Hepatocyte (in vitro differentiated cells): ENCODE data around the gene KIR3DL3. TPM values are rescaled to one million over a fixed set of nuclear protein-coding genes. Genes with fewer than 3 reads are reported as not detected.

ENCODE experiments used
- DNase-seq: peaks from one replicate; pipeline ENCODE4 v3.0.0-alpha.2; 2016; ENCODE audit warnings: low spot score
- H2AFZ ChIP-seq: fragments of 200-600 bp; sonication (generic); 2 replicates; pipeline ENCODE4 v1.6.0; 2016; ENCODE audit warnings: antibody characterized with exemption, mild to moderate bottlenecking
- H3K27ac ChIP-seq: fragments of 200-600 bp; sonication (generic); 2 replicates; pipeline ENCODE4 v1.5.1; 2016; ENCODE audit warnings: mild to moderate bottlenecking
- H3K27me3 ChIP-seq: fragments of 200-600 bp; sonication (generic); 2 replicates; pipeline ENCODE4 v1.6.1; 2016
- H3K36me3 ChIP-seq: fragments of 200-600 bp; sonication (generic); replicated peaks from 2 replicates; pipeline ENCODE4 v1.5.1; 2016; ENCODE audit warnings: low read depth; ENCODE audit not compliant: insufficient read depth
- H3K4me1 ChIP-seq: fragments of 200-600 bp; sonication (generic); 2 replicates; pipeline ENCODE4 v1.5.1; 2016; ENCODE audit warnings: mild to moderate bottlenecking, moderate library complexity; ENCODE audit not compliant: insufficient read depth
- H3K4me2 ChIP-seq: fragments of 200-600 bp; sonication (generic); 2 replicates; pipeline ENCODE4 v1.6.0; 2016
- H3K4me3 ChIP-seq: fragments of 200-600 bp; sonication (generic); 2 replicates; pipeline ENCODE4 v1.5.1; 2016; ENCODE audit warnings: mild to moderate bottlenecking
- H3K79me2 ChIP-seq: fragments of 200-600 bp; sonication (generic); 2 replicates; pipeline ENCODE4 v1.6.0; 2017; ENCODE audit warnings: mild to moderate bottlenecking
- H3K9me2 ChIP-seq: fragments of 200-600 bp; sonication (generic); replicated peaks from 2 replicates; pipeline ENCODE4 v1.6.0; 2017; ENCODE audit warnings: mild to moderate bottlenecking; ENCODE audit not compliant: insufficient read depth
- H3K9me3 ChIP-seq: fragments of 200-600 bp; sonication (generic); 2 replicates; pipeline ENCODE4 v1.5.1; 2016; ENCODE audit warnings: low read depth, mild to moderate bottlenecking
- H4K20me1 ChIP-seq: fragments of 200-600 bp; sonication (generic); 2 replicates; pipeline ENCODE4 v1.6.0; 2016; ENCODE audit warnings: mild to moderate bottlenecking; ENCODE audit not compliant: insufficient read depth, poor library complexity, severe bottlenecking
- CTCF ChIP-seq: fragments of 200-600 bp; sonication (generic); IDR thresholded peaks from 2 replicates; pipeline ENCODE4 v1.5.1; 2016; ENCODE audit warnings: antibody characterized with exemption, mild to moderate bottlenecking; ENCODE audit not compliant: poor library complexity
- EZH2 ChIP-seq: fragments of 200-600 bp; sonication (generic); IDR thresholded peaks from 2 replicates; pipeline ENCODE4 v1.6.1; 2016; ENCODE audit warnings: antibody characterized with exemption, mild to moderate bottlenecking, borderline replicate concordance
- EZH2phosphoT487 ChIP-seq: fragments of 200-600 bp; sonication (generic); IDR thresholded peaks from one replicate; pipeline ENCODE4 v1.6.1; 2018; ENCODE audit warnings: antibody characterized with exemption, mild to moderate bottlenecking, low read depth, moderate library complexity; ENCODE audit not compliant: unreplicated experiment, severe bottlenecking
- WGBS: methylation state at CpG from one replicate; pipeline ENCODE4 v1.1.6; 2016; ENCODE audit warnings: low lambda C conversion rate; ENCODE audit errors: missing lambda C conversion rate; 5-methylcytosine and 5-hydroxymethylcytosine counted together
- polyA plus RNA-seq: library from polyadenylated mRNA; unstranded; fragments of >200 nt; fragmentation: Nextera tagmentation; extraction: Ambion mirVana; gene quantifications from 2 replicates; pipeline ENCODE4 v1.2.1, GENCODE V29; 2016
- total RNA-seq: library from RNA; depleted of rRNA; stranded (reverse); fragments of >200 nt; gene quantifications from 2 replicates; pipeline ENCODE4 v1.2.3, GENCODE V29; 2014

KIR3DL3 gene
- total and polyA plus RNA-seq, 2 experiments from 2014 or later = not detected

GRCh38 chr19:54682306-54682856, 41.9 kb upstream of the KIR3DL3 start:
- Histone ChIP-seq H3K4me1 (no peaks in the 10 kb centered on the region), H4K20me1 (no peaks in the 10 kb centered on the region), H3K9me3 (no peaks in the 10 kb centered on the region), H3K27me3 (no peaks in the 10 kb centered on the region), H3K27ac (no peak overlapping the region), H3K4me2 (no peak overlapping the region), H3K36me3 (no peaks in the 10 kb centered on the region), H2AFZ (no peak overlapping the region), H3K4me3 (no peak overlapping the region), H3K9me2 (no peaks in the 10 kb centered on the region), H3K79me2 (no peaks in the 10 kb centered on the region)
- no peak for DNase-seq
- TF ChIP-seq EZH2 (no peak), CTCF (no peak), EZH2phosphoT487 (no peak)
- 61% methylated on average over 7 of the region's 7 CpGs for WGBS

DNA sequence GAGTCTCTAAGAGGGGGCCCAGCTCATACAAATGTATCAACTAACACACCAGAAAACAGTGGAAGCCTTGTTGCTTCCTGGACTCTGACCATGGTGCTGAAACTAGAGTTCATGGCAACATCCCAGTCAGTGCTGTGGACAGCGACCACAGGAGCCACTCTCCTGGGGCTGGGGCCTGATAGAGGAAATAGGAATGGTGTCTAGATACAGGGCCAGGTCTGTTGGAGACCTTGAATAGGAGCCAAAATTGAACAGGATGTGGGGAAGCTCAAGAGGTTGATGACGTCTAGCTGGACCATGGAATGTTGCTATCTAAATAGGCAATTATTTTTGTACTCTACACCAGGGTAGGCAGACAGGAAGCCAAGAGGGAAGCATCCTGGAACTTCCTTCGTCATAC, 39.7 kb upstream of the KIR3DL3 start:
- no peak for DNase-seq
- Histone ChIP-seq H3K4me2 (no peak overlapping the region), H3K4me3 (no peak overlapping the region), H3K9me3 (no peaks in the 10 kb centered on the region), H4K20me1 (no peaks in the 10 kb centered on the region), H3K9me2 (no peaks in the 10 kb centered on the region), H3K4me1 (no peaks in the 10 kb centered on the region), H3K79me2 (no peaks in the 10 kb centered on the region), H2AFZ (no peak overlapping the region), H3K27me3 (no peaks in the 10 kb centered on the region), H3K27ac (no peak overlapping the region), H3K36me3 (no peaks in the 10 kb centered on the region)
- WGBS = 37% methylated on average over 3 of the region's 3 CpGs
- no peak for TF ChIP-seq EZH2
- TF ChIP-seq CTCF = no peak
- TF ChIP-seq EZH2phosphoT487 = no peak

DNA sequence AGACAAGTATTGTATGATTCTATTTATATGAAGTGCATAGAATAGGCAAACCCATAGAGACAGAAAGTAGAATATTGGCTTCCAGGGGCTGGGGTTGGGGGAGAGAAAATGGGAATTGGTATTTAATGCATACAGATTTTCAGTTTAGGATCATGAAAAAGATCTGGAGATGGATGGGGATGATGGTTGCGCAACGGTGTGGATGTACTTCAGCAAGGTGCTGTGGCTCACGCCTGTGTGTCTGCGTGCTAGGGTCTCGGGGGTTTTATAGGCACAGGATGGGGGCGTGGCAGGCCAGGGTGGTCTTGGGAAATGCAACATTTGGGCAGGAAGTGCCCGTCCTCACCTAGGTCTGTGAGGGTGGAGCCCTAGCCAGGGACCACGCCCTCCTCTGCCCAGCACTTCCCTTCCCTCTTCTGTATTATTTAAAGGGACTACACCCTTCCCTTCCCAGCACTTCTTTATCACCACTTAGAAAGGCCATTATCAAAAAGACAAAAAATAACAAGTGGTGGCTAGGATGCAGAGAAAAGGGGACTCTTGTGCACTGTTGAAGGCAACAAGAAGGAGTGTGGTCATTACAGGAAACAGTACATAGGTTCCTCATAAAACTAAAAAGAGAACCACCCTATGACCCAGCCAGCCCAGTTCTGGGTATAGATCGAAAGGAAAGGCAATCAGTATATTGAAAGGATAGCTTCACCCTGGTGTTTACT, 32.5 kb upstream of the KIR3DL3 start:
- no peak for DNase-seq
- Histone ChIP-seq H3K4me1 (no peaks in the 10 kb centered on the region), H3K36me3 (no peaks in the 10 kb centered on the region), H2AFZ (no peak overlapping the region), H3K4me3 (no peak overlapping the region), H3K9me3 (no peaks in the 10 kb centered on the region), H3K4me2 (no peak overlapping the region), H3K79me2 (no peaks in the 10 kb centered on the region), H3K27ac (no peak overlapping the region), H4K20me1 (no peaks in the 10 kb centered on the region), H3K9me2 (no peaks in the 10 kb centered on the region), H3K27me3 (no peaks in the 10 kb centered on the region)
- TF ChIP-seq EZH2phosphoT487 = no peak
- no peak for TF ChIP-seq CTCF
- TF ChIP-seq EZH2 = no peak
- WGBS = 75% methylated on average over 9 of the region's 9 CpGs
